Thyroid gland (tissue), 4 donors: ENCODE results near the gene LDLR.

Experiments
- CTCF ChIP-seq, 6 experiments: fragments of 200-600 bp in 3 of 6; fragments of 450-650 bp in 3 of 6; sonication (generic) in 3 of 6; IDR thresholded peaks; one replicate each; pipeline ENCODE4 v1.5.1; 2016 to 2019; ENCODE audit warnings: antibody characterized with exemption in 6 of 6, mild to moderate bottlenecking in 2 of 6, inconsistent platforms in 1 of 6, moderate library complexity in 1 of 6
- POLR2A ChIP-seq, 2 donors: fragments of 450-650 bp; IDR thresholded peaks; one replicate each; pipeline ENCODE4 v1.6.1; 2017; ENCODE audit warnings: antibody characterized with exemption in 2 of 2, mild to moderate bottlenecking in 2 of 2, moderate library complexity in 1 of 2

GRCh38 chr19:11136400-11137101 is 47.3 kb downstream of the LDLR start:
- TF ChIP-seq CTCF (IDR thresholded peaks at IDR 0.05): no peak
- no peak for TF ChIP-seq POLR2A (IDR thresholded peaks at IDR 0.05)
